Fibroblast of the aortic adventitia (primary cell): ENCODE data around the gene OR2D3. TPM values are rescaled to one million over a fixed set of nuclear protein-coding genes. Genes with fewer than 3 reads are reported as not detected.

Source experiments
- DNase-seq: peaks from one replicate; pipeline ENCODE4 v3.0.0-alpha.2; 2010; ENCODE audit warnings: low read depth
- H3K4me3 ChIP-seq: 2 replicates; pipeline ENCODE4 v1.5.1; 2011; ENCODE audit warnings: low read depth, mild to moderate bottlenecking, control low read depth, low read length, moderate library complexity
- total RNA-seq: library from RNA; depleted of rRNA; stranded (reverse); fragments of >200 nt; gene quantifications from 2 replicates; pipeline ENCODE4 v1.2.3, GENCODE V29; 2012; ENCODE audit warnings: low replicate concordance
- TF ChIP-seq, protein P1 (sequence below): IDR thresholded peaks from 2 replicates; pipeline ENCODE4 v1.5.1; 2011; ENCODE audit warnings: mild to moderate bottlenecking, low read length, control low read depth, inconsistent platforms; ENCODE audit not compliant: insufficient read depth

The OR2D3 gene
- total RNA-seq, 1 donor: not detected

DNA sequence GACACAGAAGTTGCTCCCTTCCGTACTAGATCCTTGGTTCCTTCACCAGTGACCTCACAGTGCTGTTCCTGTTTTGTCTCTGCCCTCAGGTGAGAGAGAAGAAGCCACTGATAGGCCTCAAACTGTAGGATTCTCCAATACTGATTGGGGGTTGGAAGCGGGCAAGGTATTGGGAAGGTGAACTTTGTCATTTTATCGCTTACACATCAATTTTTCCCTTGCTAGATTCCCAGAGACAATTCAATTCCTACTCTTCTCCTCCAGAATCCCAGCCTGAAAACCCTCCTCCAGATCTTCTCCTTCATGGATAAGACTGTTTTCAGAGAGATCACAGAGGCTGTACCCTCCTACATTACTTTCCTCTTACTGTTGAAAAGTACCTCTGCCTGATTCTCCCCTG lies 9.4 kb upstream of the OR2D3 start:
- H3K4me3 ChIP-seq: no peak overlapping the region

GRCh38 chr11:6911948-6912347 lies 8.9 kb upstream of the OR2D3 start:
- TF ChIP-seq, protein P1, sequence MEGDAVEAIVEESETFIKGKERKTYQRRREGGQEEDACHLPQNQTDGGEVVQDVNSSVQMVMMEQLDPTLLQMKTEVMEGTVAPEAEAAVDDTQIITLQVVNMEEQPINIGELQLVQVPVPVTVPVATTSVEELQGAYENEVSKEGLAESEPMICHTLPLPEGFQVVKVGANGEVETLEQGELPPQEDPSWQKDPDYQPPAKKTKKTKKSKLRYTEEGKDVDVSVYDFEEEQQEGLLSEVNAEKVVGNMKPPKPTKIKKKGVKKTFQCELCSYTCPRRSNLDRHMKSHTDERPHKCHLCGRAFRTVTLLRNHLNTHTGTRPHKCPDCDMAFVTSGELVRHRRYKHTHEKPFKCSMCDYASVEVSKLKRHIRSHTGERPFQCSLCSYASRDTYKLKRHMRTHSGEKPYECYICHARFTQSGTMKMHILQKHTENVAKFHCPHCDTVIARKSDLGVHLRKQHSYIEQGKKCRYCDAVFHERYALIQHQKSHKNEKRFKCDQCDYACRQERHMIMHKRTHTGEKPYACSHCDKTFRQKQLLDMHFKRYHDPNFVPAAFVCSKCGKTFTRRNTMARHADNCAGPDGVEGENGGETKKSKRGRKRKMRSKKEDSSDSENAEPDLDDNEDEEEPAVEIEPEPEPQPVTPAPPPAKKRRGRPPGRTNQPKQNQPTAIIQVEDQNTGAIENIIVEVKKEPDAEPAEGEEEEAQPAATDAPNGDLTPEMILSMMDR: no peak
- no peak overlapping the region for H3K4me3 ChIP-seq
- peak; percentile 73 for DNase-seq

More for the DNA sequence above, 9.4 kb upstream of the OR2D3 start:
- TF ChIP-seq, protein P1: no peak
- no peak for DNase-seq

GRCh38 chr11:6919698-6920097 lies 1.1 kb upstream of the OR2D3 start:
- DNase-seq: no peak
- TF ChIP-seq, protein P1: no peak
- no peak overlapping the region for H3K4me3 ChIP-seq

- DNase-seq: no peak
- TF ChIP-seq, protein P1: no peak
- no peak overlapping the region for H3K4me3 ChIP-seq
Observed at GRCh38 chr11:6925007-6925577, 4.3 kb downstream of the OR2D3 start.

GRCh38 chr11:6925636-6926207 lies 4.9 kb downstream of the OR2D3 start:
- TF ChIP-seq, protein P1: no peak
- DNase-seq: peak; percentile 8

DNA sequence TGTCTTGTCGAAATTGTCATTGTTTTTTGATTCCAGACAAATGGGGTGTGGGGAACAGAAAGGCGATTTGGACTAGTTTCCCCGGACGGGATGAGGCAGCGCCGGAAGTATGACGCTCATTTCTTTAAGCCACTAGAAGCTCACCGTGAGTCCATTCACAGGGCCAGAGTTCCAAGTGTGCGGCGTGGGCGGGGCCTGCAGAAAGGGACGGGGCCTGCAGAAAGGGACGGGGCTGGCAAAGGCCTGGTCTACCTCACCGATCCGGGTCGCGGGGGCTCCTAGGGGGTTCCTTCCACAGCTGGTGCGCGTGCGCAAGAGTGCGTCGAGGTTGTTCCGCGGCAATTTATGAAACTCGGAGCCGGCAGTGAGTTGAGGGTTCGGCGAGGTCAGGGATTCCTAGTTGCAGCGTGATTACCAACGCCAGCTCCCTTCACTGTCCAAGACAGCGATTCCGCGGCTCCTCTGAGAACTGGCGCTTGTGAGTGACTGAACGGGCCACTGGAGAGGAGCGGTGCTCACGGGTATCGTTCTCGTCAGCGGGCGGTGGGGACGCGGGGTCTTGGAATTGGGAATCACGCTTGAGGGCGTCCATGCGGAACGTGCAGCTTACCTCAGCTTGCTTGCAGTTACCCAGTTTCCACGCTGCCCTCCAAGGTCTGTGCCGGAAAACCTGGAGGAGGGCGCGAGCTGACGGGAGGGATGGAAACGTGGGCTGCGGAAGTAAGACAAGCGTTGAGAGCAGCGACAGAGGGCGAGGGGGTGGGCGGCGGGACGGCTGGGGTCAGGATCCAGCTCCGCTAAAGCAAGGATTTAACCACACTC lies 5.6 kb downstream of the OR2D3 start, which contains the start of gene ZNF215:
Gene ZNF215 (plus strand): TSS at position 219 of the 822 bp plus-strand sequence. CDS start 5,847 bp downstream, outside the sequence.
- H3K4me3 ChIP-seq: peak within 1 kb of the TSS; percentile 87
- TF ChIP-seq, protein P1: no peak
- DNase-seq: peak; percentile 70

More at GRCh38 chr11:6925636-6926207, 4.9 kb downstream of the OR2D3 start:
- H3K4me3 ChIP-seq: peak overlapping the region; percentile 87
